Right lobe of liver (tissue), 6 donors: ENCODE data around the gene ARHGAP21. TPM values are rescaled to one million over a fixed set of nuclear protein-coding genes. Genes with fewer than 3 reads are reported as not detected.
A peak's percentile ranks its signal among the peaks of the same experiment; 100 is the strongest.

ENCODE experiments used
- ATAC-seq, 4 donors: fragments of 200-7000 bp; cut with Tn5 transposase; one replicate each; pipeline ENCODE4 v1.9.1; 2020; ENCODE audit warnings: mild to moderate bottlenecking in 4 of 4, moderate library complexity in 4 of 4
- DNase-seq, 3 donors: peaks; one replicate each; pipeline ENCODE4 v3.0.0-alpha.2; 2020
- H3K27ac ChIP-seq, 3 donors: fragments of 200-600 bp; one replicate each; pipeline ENCODE4 v1.8.0; 2022
- H3K27me3 ChIP-seq, 2 donors: fragments of 200-600 bp; one replicate each; pipeline ENCODE4 v1.8.0; 2022
- H3K36me3 ChIP-seq, 4 donors: fragments of 200-600 bp; sonication (generic) in 1 of 4; one replicate each; pipeline versions ENCODE4 v1.5.1 to v1.8.0; 2017 to 2022; ENCODE audit warnings: control low read depth in 1 of 4
- H3K4me1 ChIP-seq, 4 donors: fragments of 200-600 bp; sonication (generic) in 1 of 4; one replicate each; pipeline versions ENCODE4 v1.5.1 to v1.8.0; 2017 to 2022; ENCODE audit warnings: control low read depth in 1 of 4
- H3K4me3 ChIP-seq, 3 donors: fragments of 200-600 bp; one replicate each; pipeline ENCODE4 v1.8.0; 2022
- H3K9me3 ChIP-seq, 4 donors: fragments of 200-600 bp; sonication (generic) in 1 of 4; one replicate each; pipeline versions ENCODE4 v1.5.1 to v1.8.0; 2017 to 2022; ENCODE audit warnings: control low read depth in 1 of 4
- CTCF ChIP-seq, 4 donors: fragments of 200-600 bp in 3 of 4; fragments of 450-650 bp in 1 of 4; IDR thresholded peaks; one replicate each; pipeline versions ENCODE4 v1.5.1 to v1.8.0; 2016 to 2022; ENCODE audit warnings: antibody characterized with exemption in 4 of 4, mild to moderate bottlenecking in 2 of 4
- POLR2A ChIP-seq: fragments of 450-650 bp; IDR thresholded peaks from one replicate; pipeline ENCODE4 v1.6.1; 2017; ENCODE audit warnings: antibody characterized with exemption, mild to moderate bottlenecking
- WGBS: methylation state at CpG from one replicate; pipeline ENCODE4 v1.1.6; 2018; ENCODE audit warnings: low coverage, low lambda C conversion rate; ENCODE audit not compliant: insufficient coverage; ENCODE audit errors: missing lambda C conversion rate; 5-methylcytosine and 5-hydroxymethylcytosine counted together
- intact Hi-C, 2 donors: fragments of 100-400 bp; cut with DNase I; formaldehyde crosslinking; loops; one replicate each; pipeline versions ENCODE4 v1.11.2 to v1.14.1; 2022
- total RNA-seq, 6 experiments: library from RNA; depleted of rRNA in 2 of 6; stranded (reverse); fragments of >200 nt in 2 of 6; fragmentation: NEBNext Ultra II Directional in 3 of 6; extraction: Animal tissue kit (Norgen Biotek cat#: 25700) in 3 of 6; gene quantifications; one replicate each; pipeline versions ENCODE4 v1.1.0 to v1.2.4, GENCODE V29; 2016 to 2023
- donor health status: DM: no; HTN: yes; CAD: no.
- donor health status: DM: no; HTN: no; CAD: no.
- donor health status: DM: no; HTN: no; CAD: no.
- donor health status: DM: no; HTN: yes; CAD: no.
- donor health status: DM: no; HTN: yes; CAD: no.

Gene ARHGAP21
- total RNA-seq, 6 experiments from 2014 or later = 27.6 to 47.1 (median 31.0) TPM

GRCh38 chr10:24554036-24554435, 169.7 kb downstream of the ARHGAP21 start:
- Histone ChIP-seq H3K4me3 (no peak overlapping the region), H3K9me3 (no peaks in the 10 kb centered on the region)
- intact Hi-C loops = no loop called here

GRCh38 chr10:24553051-24553612, 170.6 kb downstream of the ARHGAP21 start:
- no peak overlapping the region for H3K4me3 ChIP-seq
- ATAC-seq (no peak), DNase-seq (no peak)
- 64% methylated on average over 7 of the region's 10 CpGs for WGBS
- TF ChIP-seq POLR2A = no peak
- no peak for TF ChIP-seq CTCF (IDR thresholded peaks at IDR 0.05)
- H3K9me3 ChIP-seq = no peaks in the 10 kb centered on the region
- H3K36me3 ChIP-seq = no peaks in the 10 kb centered on the region
- intact Hi-C loops = no loop called here
- no peaks in the 10 kb centered on the region for H3K27me3 ChIP-seq
- no peaks in the 10 kb centered on the region for H3K4me1 ChIP-seq
- H3K27ac ChIP-seq = no peak overlapping the region

More at GRCh38 chr10:24554036-24554435, 169.7 kb downstream of the ARHGAP21 start:
- no peak for TF ChIP-seq POLR2A
- no peak for TF ChIP-seq CTCF (IDR thresholded peaks at IDR 0.05)
- DNase-seq (no peak), ATAC-seq (no peak)
- H3K4me1 ChIP-seq = no peaks in the 10 kb centered on the region
- 64% methylated on average over 7 of the region's 7 CpGs for WGBS
- H3K27ac ChIP-seq = no peak overlapping the region
- H3K27me3 ChIP-seq = no peaks in the 10 kb centered on the region
- H3K36me3 ChIP-seq = no peaks in the 10 kb centered on the region

GRCh38 chr10:24552346-24553016, 171.2 kb downstream of the ARHGAP21 start:
- ATAC-seq (peak; percentile 48 to 69 (median 64)), DNase-seq (peak in 2 of 3 donors; percentile 28 to 50)
- intact Hi-C loops = no loop called here
- peak in 2 of 4 donors; percentile 16 to 23 for TF ChIP-seq CTCF (IDR thresholded peaks at IDR 0.05)
- TF ChIP-seq POLR2A = no peak
- Histone ChIP-seq H3K36me3 (no peaks in the 10 kb centered on the region), H3K4me3 (no peak overlapping the region), H3K4me1 (no peaks in the 10 kb centered on the region), H3K9me3 (no peaks in the 10 kb centered on the region), H3K27me3 (no peaks in the 10 kb centered on the region), H3K27ac (no peak overlapping the region)
- WGBS = 50% methylated on average over 20 of the region's 22 CpGs

- Histone ChIP-seq H3K27me3 (no peaks in the 10 kb centered on the region), H3K4me3 (no peak overlapping the region), H3K36me3 (peaks cover 0 to 11% (median 3%) of the 10 kb centered on the region in 4 donors), H3K27ac (no peak overlapping the region), H3K9me3 (no peaks in the 10 kb centered on the region), H3K4me1 (no peaks in the 10 kb centered on the region)
- ATAC-seq (peak in 2 of 4 donors; percentile 11 to 29), DNase-seq (no peak)
- intact Hi-C loops = no loop called here
- 49% methylated on average over 2 of the region's 2 CpGs for WGBS
- no peak for TF ChIP-seq POLR2A
Measured at GRCh38 chr10:24551161-24551560, 172.5 kb downstream of the ARHGAP21 start.

GRCh38 chr10:24550680-24551079, 173.0 kb downstream of the ARHGAP21 start:
- TF ChIP-seq POLR2A = no peak
- TF ChIP-seq CTCF (IDR thresholded peaks at IDR 0.05) = no peak
- no peak for ATAC-seq
- Histone ChIP-seq H3K4me3 (no peak overlapping the region), H3K9me3 (no peaks in the 10 kb centered on the region), H3K4me1 (no peaks in the 10 kb centered on the region), H3K27ac (no peak overlapping the region), H3K36me3 (peaks cover 0 to 15% (median 4%) of the 10 kb centered on the region in 4 donors), H3K27me3 (no peaks in the 10 kb centered on the region)
- intact Hi-C loops = no loop called here
- WGBS = 94% methylated on average over 10 of the region's 10 CpGs
- no peak for DNase-seq
